Peyer's patch (tissue), 4 donors: ENCODE results near the gene KIR3DL2.
"Not testable (repeated sequence)": the region's sequence is repeated elsewhere in the genome, so short reads cannot be mapped to it uniquely, and the experiment has no call there.

Source experiments
- POLR2A ChIP-seq, 2 donors: fragments of 450-650 bp; IDR thresholded peaks; one replicate each; pipeline ENCODE4 v1.5.1; 2017; ENCODE audit warnings: antibody characterized with exemption in 2 of 2, mild to moderate bottlenecking in 2 of 2, moderate library complexity in 2 of 2
- TF ChIP-seq, protein P1 (sequence below), 6 experiments: fragments of 450-650 bp in 4 of 6; fragments of 200-600 bp in 2 of 6; sonication (generic) in 1 of 6; IDR thresholded peaks; one replicate each; pipeline ENCODE4 v1.5.1; 2017 to 2019; ENCODE audit warnings: antibody characterized with exemption in 6 of 6, mild to moderate bottlenecking in 3 of 6, moderate library complexity in 1 of 6

DNA sequence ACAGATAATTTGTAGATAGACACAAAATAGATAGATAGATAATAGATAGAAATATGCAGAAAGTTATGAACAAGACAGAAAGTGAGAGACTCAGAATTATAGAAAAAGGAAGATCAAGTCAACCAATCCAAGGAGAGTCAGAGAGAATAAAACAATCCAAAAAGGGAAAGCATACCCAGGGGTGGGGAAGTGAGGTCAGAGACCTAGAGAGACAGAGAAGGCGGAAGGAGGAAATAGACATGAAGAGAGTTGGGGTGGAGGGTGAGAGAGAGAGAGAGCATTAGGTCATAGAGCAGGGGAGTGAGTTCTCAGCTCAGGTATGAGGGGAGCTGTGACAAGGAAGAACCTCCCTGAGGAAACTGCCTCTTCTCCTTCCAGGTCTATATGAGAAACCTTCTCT, 5.0 kb downstream of the KIR3DL2 start:
- TF ChIP-seq, protein P1, sequence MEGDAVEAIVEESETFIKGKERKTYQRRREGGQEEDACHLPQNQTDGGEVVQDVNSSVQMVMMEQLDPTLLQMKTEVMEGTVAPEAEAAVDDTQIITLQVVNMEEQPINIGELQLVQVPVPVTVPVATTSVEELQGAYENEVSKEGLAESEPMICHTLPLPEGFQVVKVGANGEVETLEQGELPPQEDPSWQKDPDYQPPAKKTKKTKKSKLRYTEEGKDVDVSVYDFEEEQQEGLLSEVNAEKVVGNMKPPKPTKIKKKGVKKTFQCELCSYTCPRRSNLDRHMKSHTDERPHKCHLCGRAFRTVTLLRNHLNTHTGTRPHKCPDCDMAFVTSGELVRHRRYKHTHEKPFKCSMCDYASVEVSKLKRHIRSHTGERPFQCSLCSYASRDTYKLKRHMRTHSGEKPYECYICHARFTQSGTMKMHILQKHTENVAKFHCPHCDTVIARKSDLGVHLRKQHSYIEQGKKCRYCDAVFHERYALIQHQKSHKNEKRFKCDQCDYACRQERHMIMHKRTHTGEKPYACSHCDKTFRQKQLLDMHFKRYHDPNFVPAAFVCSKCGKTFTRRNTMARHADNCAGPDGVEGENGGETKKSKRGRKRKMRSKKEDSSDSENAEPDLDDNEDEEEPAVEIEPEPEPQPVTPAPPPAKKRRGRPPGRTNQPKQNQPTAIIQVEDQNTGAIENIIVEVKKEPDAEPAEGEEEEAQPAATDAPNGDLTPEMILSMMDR (IDR thresholded peaks at IDR 0.05): not testable (repeated sequence)
- not testable (repeated sequence) for TF ChIP-seq POLR2A (IDR thresholded peaks at IDR 0.05)
